Measurements from ENCODE around the gene ADGB.

ADGB gene

DNA sequence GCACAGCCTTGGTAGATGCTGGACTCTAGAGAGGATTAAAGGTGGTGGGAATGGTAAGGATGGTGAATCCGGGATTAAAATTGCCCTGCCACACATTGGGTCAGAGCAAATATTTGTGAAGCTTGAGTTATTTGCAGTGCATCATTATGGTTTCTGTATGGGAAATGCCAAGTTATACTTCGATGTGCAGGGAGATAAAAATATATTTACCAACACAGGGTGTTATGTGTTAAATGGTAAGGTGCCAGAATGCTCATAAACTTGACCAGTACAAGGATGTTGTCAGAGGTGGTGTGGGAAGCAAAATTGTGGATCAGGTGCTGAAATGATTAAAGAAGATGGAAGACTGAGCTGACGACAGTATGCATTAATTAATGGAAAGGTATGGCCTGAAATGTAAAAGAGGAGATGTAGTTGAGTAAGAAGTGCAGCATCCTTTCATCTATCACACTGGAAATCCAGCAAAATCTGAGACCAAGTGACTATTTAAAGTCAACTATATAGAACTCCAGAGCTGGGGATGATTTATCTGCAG, 262.3 kb downstream of the ADGB start:
- no peak for DNase-seq (ENCODE audit: low read depth, low spot score)

DNA sequence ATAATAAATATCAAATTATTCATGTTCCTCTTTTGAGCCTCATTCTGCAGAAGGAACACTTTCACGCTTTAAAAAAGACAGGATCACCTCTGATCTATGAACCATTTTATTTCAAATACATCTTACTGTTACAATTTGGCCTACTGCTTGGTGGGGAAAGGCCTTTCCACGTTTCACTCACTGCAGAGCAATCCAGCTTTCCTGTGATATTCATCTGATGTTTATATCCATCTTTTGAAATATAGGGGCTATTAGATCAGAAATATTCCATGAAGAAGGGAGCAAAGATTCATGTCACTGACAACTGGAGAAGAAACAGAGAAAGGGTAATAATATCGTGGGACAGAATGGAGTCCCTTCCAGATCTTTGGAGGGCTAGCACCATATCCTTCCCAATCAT, 262.9 kb downstream of the ADGB start:
- no peak for DNase-seq (ENCODE audit: low read depth, low spot score)

DNA sequence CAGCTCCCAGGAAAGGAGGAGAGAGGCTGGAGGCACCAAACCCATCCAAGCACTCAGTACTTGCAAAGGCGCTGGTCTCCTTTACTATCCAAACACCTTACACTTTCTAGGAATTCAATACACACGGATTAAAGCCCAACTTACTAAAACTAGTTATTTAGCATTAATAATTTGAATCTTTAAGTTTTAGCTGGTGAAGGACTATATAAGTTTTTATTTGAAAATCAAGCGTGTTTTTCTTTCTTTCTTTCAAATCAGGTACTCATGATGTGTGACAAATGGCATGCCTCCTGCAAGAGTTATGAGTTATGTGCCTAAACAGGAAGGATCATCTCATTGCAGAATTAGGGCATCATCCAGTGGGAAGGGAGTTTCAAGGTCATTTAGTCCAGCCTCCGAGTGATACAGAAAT, 263.7 kb downstream of the ADGB start:
- no peak for DNase-seq (ENCODE audit: low read depth, low spot score)

DNA sequence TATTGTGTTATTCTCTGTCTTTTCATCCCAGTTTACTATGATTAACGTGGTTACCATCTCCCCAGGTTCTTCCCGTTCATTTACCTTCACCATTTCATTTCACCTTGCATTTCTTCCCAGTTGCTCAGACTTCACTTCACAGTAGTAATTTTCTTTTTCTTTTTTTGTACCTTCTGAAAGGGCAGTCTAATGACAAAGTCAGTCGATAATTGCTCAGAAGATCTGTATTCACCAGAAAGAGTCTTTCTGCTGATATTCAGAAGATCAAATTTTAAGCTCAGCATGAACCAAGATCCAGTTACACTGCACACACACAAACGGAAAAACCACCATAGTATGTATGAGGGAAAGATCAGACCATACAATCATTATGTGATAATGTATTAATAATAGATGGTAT, 265.5 kb downstream of the ADGB start:
- DNase-seq (ENCODE audit: low read depth, low spot score): no peak

DNA sequence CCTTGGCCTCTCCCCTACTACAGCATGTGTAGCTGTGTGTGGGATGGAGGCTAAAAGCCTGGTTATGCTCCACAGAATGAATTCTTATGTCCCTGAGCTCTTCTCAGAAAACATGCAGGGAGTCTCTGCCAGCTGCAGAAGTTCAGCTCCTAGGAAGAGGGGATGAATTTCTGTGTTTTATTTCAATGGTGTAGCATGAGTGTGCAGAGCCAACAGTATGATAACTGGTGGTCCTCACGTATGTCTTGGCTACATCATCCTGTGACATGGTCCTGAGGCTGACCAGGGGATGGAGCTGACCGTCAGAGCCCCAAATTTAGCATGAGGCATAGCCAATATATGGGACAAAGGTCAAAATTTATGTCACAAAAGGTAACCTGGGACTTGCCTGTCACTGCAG, 266.1 kb downstream of the ADGB start:
- no peak for DNase-seq (ENCODE audit: low read depth, low spot score)

Data from iPS DF 19.7 (cell line).